ENCODE results near the gene RNF217. TPM values are rescaled to one million over a fixed set of nuclear protein-coding genes. Genes with fewer than 3 reads are reported as not detected.

Gene RNF217
- total RNA-seq, 1 experiment from 2014 or later: 42.3 TPM

GRCh38 chr6:124970763-124971162, 8.5 kb downstream of the RNF217 start:
- Histone ChIP-seq H3K4me3 (no peak overlapping the region), H3K9me3 (ENCODE audit: insufficient read depth, low read depth) (no peaks in the 10 kb centered on the region), H3K27me3 (ENCODE audit: insufficient read depth, low read depth) (no peaks in the 10 kb centered on the region), H3K27ac (no peak overlapping the region), H3K4me2 (no peak overlapping the region), H3K79me2 (ENCODE audit: low read depth) (peaks cover 92% of the 10 kb centered on the region), H3K36me3 (ENCODE audit: low read depth) (peaks cover 64% of the 10 kb centered on the region), H3K4me1 (replicated peaks; ENCODE audit: insufficient read depth) (peaks cover 31% of the 10 kb centered on the region), H3K9me2 (ENCODE audit: insufficient read depth) (no peaks in the 10 kb centered on the region), H3F3A (ENCODE audit: insufficient read depth, low read depth) (peaks cover 12% of the 10 kb centered on the region), H4K20me1 (ENCODE audit: insufficient read depth) (peaks cover 11% of the 10 kb centered on the region; the same call in 1 of the 2 replicates), H2AFZ (no peak overlapping the region)
- POLR2A ChIA-PET (ENCODE audit: unreplicated experiment): no interaction called here
- no peak for TF ChIP-seq EZH2 (IDR thresholded peaks at IDR 0.05; ENCODE audit: low read depth)
- TF ChIP-seq CTCF (conservative IDR thresholded peaks at IDR 0.05): no peak
- DNase-seq: no peak
- intact Hi-C loops (cut with micrococcal nuclease; ENCODE audit: unreplicated experiment): no loop called here
- CTCF ChIA-PET: no interaction called here
- BruUV-seq (replicated peaks): no TSS peak

GRCh38 chr6:124973780-124974179, 11.5 kb downstream of the RNF217 start:
- no peak overlapping the region for H3K4me3 ChIP-seq
- H3K27ac ChIP-seq: no peak overlapping the region
- intact Hi-C loops (cut with micrococcal nuclease; ENCODE audit: unreplicated experiment): no loop called here
- no peak overlapping the region for H3K4me2 ChIP-seq
- 0 out of 2 replicates have a peak, but pooled peaks cover 2% of the 10 kb centered on the region for H4K20me1 ChIP-seq (ENCODE audit: insufficient read depth)
- TF ChIP-seq CTCF (conservative IDR thresholded peaks at IDR 0.05) (no peak), EZH2 (IDR thresholded peaks at IDR 0.05; ENCODE audit: low read depth) (no peak)
- DNase-seq: no peak
- peaks cover 83% of the 10 kb centered on the region for H3K79me2 ChIP-seq (ENCODE audit: low read depth)
- H3K9me3 ChIP-seq (ENCODE audit: insufficient read depth, low read depth): peaks cover 15% of the 10 kb centered on the region
- H3F3A ChIP-seq (ENCODE audit: insufficient read depth, low read depth): no peaks in the 10 kb centered on the region
- H3K9me2 ChIP-seq (ENCODE audit: insufficient read depth): no peaks in the 10 kb centered on the region
- no peak overlapping the region for H2AFZ ChIP-seq
- H3K36me3 ChIP-seq (ENCODE audit: low read depth): peaks cover 60% of the 10 kb centered on the region
- ChIA-PET CTCF (no interaction called here), POLR2A (ENCODE audit: unreplicated experiment) (interaction anchor here (0.5 to 0.6 kb wide), 2 partner anchors 119 to 184 kb away, joined by 4 read pairs; no protein-coding TSS in a partner anchor)
- BruUV-seq (replicated peaks): no TSS peak
- peaks cover 8% of the 10 kb centered on the region; the same call in 1 of the 2 replicates for H3K4me1 ChIP-seq (replicated peaks; ENCODE audit: insufficient read depth)
- H3K27me3 ChIP-seq (ENCODE audit: insufficient read depth, low read depth): no peaks in the 10 kb centered on the region

GRCh38 chr6:124974771-124975377, 12.6 kb downstream of the RNF217 start:
- Histone ChIP-seq H4K20me1 (ENCODE audit: insufficient read depth) (0 out of 2 replicates have a peak, but pooled peaks cover 2% of the 10 kb centered on the region), H2AFZ (no peak overlapping the region), H3K9me3 (ENCODE audit: insufficient read depth, low read depth) (peaks cover 17% of the 10 kb centered on the region), H3K4me1 (replicated peaks; ENCODE audit: insufficient read depth) (peaks cover 7% of the 10 kb centered on the region; the same call in 1 of the 2 replicates), H3K36me3 (ENCODE audit: low read depth) (peaks cover 59% of the 10 kb centered on the region), H3K27ac (no peak overlapping the region), H3K27me3 (ENCODE audit: insufficient read depth, low read depth) (no peaks in the 10 kb centered on the region), H3K4me2 (no peak overlapping the region), H3K9me2 (ENCODE audit: insufficient read depth) (no peaks in the 10 kb centered on the region), H3K79me2 (ENCODE audit: low read depth) (peaks cover 83% of the 10 kb centered on the region), H3K4me3 (no peak overlapping the region), H3F3A (ENCODE audit: insufficient read depth, low read depth) (no peaks in the 10 kb centered on the region)
- TF ChIP-seq CTCF (conservative IDR thresholded peaks at IDR 0.05): no peak
- no peak for TF ChIP-seq EZH2 (IDR thresholded peaks at IDR 0.05; ENCODE audit: low read depth)
- BruUV-seq (replicated peaks): no TSS peak
- CTCF ChIA-PET: no interaction called here
- POLR2A ChIA-PET (ENCODE audit: unreplicated experiment): interaction anchor here (0.6 kb wide), 1 partner anchor 227 kb away, joined by 4 read pairs; no protein-coding TSS in a partner anchor
- intact Hi-C loops (cut with micrococcal nuclease; ENCODE audit: unreplicated experiment): no loop called here
- DNase-seq: no peak

Measured in PC-9 (cell line).